Esophagus muscularis mucosa (tissue), 3 donors: ENCODE measurements around the gene CHST6.
A peak's percentile ranks its signal among the peaks of the same experiment; 100 is the strongest.

Experiments used
- CTCF ChIP-seq, 3 experiments: fragments of 200-600 bp in 2 of 3; fragments of 450-650 bp in 1 of 3; sonication (generic) in 2 of 3; IDR thresholded peaks; one replicate each; pipeline ENCODE4 v1.5.1; 2017 to 2019; ENCODE audit warnings: antibody characterized with exemption in 3 of 3, mild to moderate bottlenecking in 2 of 3, moderate library complexity in 1 of 3
- POLR2A ChIP-seq: fragments of 450-650 bp; IDR thresholded peaks from one replicate; pipeline ENCODE4 v1.6.1; 2017; ENCODE audit warnings: antibody characterized with exemption, moderate library complexity, mild to moderate bottlenecking, low read depth

GRCh38 chr16:75432828-75433731, 62.2 kb downstream of the CHST6 start, which contains the start of gene CFDP1:
- TF ChIP-seq POLR2A (peak; percentile 63), CTCF (IDR thresholded peaks at IDR 0.05) (peak in 1 of 3 experiments; percentile 20)
